Amygdala (tissue), 56 donors: ENCODE data around the gene RABGGTB.
A peak's percentile ranks its signal among the peaks of the same experiment; 100 is the strongest.
"Not testable (repeated sequence)": the region's sequence is repeated elsewhere in the genome, so short reads cannot be mapped to it uniquely, and the experiment has no call there.

Experiments used
- DNase-seq, 56 donors: peaks; one replicate each; lab custom pipeline; 2025; lab: John Stamatoyannopoulos, UW

The RABGGTB gene

GRCh38 chr1:75785983-75786853, at the start of gene RABGGTB:
Gene RABGGTB (plus strand): TSS chr1:75786256. CDS start chr1:75786272, 16 bp downstream.
- peak; percentile 40 to 98 (median 90) for DNase-seq

DNA sequence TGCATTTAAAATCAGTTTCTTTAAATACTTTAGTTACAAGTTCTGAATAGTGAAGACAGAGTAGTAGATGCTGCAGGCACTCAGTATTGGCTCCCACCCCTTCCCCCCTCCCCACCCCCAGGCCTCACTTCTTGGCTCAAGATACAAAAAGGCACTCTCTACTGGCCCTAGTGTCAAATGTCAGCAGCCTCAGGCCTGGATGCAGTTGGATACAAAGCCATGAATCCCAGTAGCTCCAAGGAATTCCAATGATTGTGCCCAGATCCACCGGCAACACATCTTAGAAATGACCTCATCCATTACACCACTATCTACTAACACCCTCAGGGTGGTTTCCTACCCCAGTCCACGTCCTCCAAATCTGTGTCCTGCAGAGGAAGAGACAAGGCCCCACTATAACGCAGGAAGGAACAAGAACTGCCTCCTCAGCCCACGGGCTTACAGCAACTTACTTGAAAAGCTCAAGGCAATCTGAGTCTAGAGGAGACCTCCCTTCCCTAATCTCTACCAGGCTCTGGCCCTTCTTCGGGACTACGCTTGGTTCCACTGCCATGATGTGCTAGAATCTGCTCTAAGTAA, 43.9 kb upstream of the RABGGTB start:
- DNase-seq, result no peak

DNA sequence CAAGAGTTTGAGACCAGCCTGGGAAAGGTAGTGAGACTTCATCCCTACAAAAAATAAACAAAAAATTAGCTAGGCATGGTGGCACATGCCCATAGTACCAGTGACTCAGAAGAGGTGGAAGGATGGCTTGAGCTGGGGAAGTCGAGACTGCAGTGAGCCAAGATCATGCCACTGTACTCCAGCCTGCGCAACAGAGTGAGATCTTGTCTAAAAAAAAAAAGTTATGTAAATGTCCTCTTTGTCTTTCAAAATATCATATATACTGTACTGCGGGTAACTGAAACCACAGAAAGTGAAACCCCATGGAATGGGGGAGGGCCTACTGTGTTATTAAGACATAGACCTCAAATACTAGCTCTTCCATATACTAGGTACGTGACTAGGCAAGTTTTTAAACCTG, 40.8 kb upstream of the RABGGTB start:
- no peak for DNase-seq

GRCh38 chr1:75757210-75757609, 28.8 kb upstream of the RABGGTB start:
- DNase-seq, result not testable (repeated sequence)

GRCh38 chr1:75758543-75758942, 27.5 kb upstream of the RABGGTB start:
- not testable (repeated sequence) for DNase-seq

- no peak for DNase-seq
These were observed 21.9 kb upstream of the RABGGTB start for GRCh38 chr1:75764057-75764655.

- no peak for DNase-seq
These were observed 20.2 kb upstream of the RABGGTB start for GRCh38 chr1:75765697-75766355.

GRCh38 chr1:75768016-75768415, 18.0 kb upstream of the RABGGTB start:
- DNase-seq, result no peak

GRCh38 chr1:75770761-75771160, 15.3 kb upstream of the RABGGTB start:
- DNase-seq, result no peak

DNA sequence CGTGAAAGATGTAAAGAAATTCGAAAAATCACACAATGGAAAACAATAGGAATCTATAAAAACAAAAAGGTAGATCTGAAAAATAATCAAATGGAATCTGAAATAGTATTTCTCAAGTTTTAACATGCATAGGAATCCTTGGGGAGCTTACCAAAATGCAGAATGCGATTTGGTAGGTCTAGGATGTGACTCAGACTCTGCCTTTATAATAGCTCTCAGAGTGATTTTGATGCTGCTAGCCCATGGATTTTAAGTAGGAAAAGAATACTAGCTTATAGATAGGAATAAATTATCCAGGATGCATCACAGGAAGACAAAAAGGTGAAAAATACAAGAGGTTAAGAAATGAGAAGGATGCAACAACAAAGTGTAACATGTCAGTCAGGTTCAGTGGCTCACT, 14.1 kb upstream of the RABGGTB start:
- no peak for DNase-seq

GRCh38 chr1:75777812-75778211, 8.2 kb upstream of the RABGGTB start:
- DNase-seq, result not testable (repeated sequence)

- not testable (repeated sequence) for DNase-seq
These were observed 7.4 kb upstream of the RABGGTB start for GRCh38 chr1:75778694-75779093.

- DNase-seq, result not testable (repeated sequence)
These were observed 5.9 kb upstream of the RABGGTB start for GRCh38 chr1:75780183-75780582.

GRCh38 chr1:75783920-75784319, 2.1 kb upstream of the RABGGTB start:
- DNase-seq, result not testable (repeated sequence)

DNA sequence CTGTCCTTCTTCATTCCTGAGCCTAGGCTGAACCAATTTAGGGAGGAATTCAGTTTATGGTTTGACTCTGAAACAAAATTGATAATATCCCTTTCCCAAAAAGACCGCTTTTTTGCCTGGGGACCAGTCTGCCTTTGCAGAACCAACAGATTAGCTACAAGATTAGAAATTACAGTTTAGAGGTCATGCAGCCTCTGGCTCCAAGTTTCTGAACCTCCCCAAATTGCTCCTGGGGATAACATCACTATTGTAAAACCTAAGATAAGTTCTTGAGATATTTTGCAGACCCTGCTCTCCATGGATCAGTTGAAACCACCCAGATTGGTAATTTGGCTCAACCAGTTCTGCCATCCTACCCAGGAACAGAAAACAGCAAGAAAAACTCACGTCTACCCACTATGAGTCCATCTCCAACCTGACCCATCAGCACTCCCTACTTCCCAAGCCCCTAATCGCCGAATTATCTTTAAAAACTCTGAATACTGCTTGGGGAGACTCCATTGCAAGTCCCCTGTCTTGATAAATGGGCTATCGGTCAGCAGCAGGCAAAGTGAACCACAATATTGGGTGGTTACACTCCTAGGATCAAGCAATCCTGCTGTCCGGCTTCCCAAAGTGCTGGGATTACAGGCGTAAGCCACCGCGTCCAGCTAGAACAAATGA, 605 bp upstream of the RABGGTB start:
- DNase-seq, result peak in 1 of 56 donors; percentile 56

- DNase-seq, result no peak
These were observed 941 bp downstream of the RABGGTB start for GRCh38 chr1:75786901-75787493.

DNA sequence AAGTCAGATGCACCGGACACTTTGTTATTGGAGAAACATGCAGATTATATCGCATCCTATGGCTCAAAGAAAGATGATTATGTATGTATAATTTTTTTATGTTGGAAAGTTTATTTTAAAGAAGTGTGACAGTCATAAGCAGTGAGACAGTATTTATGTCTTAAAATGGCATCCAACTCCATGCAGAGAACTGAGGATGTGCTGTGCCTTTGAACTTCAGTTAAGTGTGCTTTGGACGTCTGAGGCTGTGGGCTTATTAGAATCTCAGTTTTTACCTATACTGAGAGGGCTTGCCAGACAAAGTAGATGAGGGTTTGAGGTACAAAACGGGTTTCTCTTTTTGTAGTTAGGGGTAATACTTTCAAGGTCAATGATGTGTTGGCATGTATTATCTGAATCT, 1.5 kb downstream of the RABGGTB start:
- DNase-seq, result no peak

DNA sequence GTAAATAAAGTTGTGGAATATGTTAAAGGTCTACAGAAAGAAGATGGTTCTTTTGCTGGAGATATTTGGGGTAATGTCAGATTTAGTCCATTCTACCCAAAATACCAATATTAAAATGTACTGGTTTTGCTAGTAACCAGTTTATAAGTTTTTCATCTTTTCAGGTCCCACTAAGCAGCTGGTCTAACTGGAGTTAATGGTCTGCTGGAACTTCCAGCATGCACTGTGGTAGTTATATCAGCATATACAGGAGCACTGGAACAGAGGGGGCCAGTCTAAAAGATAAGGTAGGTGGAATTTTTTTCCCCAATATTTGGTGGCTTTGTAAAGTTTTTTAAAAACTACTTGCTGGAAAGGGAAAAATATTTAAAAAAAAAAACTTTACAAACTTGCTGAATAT, 3.9 kb downstream of the RABGGTB start:
- DNase-seq, result no peak

DNA sequence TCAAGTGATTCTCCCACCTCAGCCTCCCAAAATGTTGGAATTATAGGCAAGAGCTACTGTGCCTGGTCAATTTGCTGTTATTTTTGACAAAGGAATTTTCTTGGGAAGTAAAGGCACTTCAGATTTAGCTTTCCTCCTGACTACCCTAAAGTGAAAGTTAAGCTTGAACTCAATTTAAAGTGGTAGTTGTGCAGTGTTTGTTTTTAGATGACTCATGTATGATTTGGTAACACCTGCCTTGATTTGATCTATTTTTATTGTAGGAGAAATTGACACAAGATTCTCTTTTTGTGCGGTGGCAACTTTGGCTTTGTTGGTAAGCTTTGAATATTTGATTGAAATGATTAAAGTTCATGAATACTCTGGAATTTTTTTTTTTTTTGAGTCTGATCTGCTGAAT, 5.0 kb downstream of the RABGGTB start:
- DNase-seq, result no peak

- DNase-seq, result no peak
These were observed 6.0 kb downstream of the RABGGTB start for GRCh38 chr1:75792091-75792490.
